PFSK-1 (cell line): ENCODE results near the gene BRAT1.

Experiments
- FOXP2 ChIP-seq: optimal IDR thresholded peaks from 2 replicates; pipeline ENCODE3; 2011; ENCODE audit warnings: borderline replicate concordance, control low read depth, inconsistent platforms; ENCODE audit not compliant: insufficient read depth; ENCODE audit errors: extremely low read length, extremely low read depth
- POLR2AphosphoS5 ChIP-seq: IDR thresholded peaks from 2 replicates; pipeline ENCODE4 v1.6.1; 2012; ENCODE audit warnings: low read depth, mild to moderate bottlenecking, control low read depth, low read length, moderate library complexity
- SIN3A ChIP-seq: IDR thresholded peaks from 2 replicates; pipeline ENCODE4 v1.6.1; 2012; ENCODE audit warnings: mild to moderate bottlenecking, low read length, moderate library complexity, borderline replicate concordance; ENCODE audit not compliant: insufficient read depth
- TAF1 ChIP-seq: IDR thresholded peaks from 2 replicates; pipeline ENCODE4 v1.6.1; 2012; ENCODE audit warnings: low read length, control low read depth, borderline replicate concordance; ENCODE audit not compliant: insufficient read depth
- TF ChIP-seq, protein P1 (sequence below), 2 experiments: IDR thresholded peaks; 2 replicates each; pipeline versions ENCODE4 v1.6.1 to v1.8.0; 2011 to 2012; ENCODE audit warnings: low read depth in 2 of 2, low read length in 2 of 2, control low read depth in 1 of 2, inconsistent platforms in 1 of 2, mild to moderate bottlenecking in 1 of 2, moderate library complexity in 1 of 2; ENCODE audit not compliant: insufficient read depth in 1 of 2

The BRAT1 gene

DNA sequence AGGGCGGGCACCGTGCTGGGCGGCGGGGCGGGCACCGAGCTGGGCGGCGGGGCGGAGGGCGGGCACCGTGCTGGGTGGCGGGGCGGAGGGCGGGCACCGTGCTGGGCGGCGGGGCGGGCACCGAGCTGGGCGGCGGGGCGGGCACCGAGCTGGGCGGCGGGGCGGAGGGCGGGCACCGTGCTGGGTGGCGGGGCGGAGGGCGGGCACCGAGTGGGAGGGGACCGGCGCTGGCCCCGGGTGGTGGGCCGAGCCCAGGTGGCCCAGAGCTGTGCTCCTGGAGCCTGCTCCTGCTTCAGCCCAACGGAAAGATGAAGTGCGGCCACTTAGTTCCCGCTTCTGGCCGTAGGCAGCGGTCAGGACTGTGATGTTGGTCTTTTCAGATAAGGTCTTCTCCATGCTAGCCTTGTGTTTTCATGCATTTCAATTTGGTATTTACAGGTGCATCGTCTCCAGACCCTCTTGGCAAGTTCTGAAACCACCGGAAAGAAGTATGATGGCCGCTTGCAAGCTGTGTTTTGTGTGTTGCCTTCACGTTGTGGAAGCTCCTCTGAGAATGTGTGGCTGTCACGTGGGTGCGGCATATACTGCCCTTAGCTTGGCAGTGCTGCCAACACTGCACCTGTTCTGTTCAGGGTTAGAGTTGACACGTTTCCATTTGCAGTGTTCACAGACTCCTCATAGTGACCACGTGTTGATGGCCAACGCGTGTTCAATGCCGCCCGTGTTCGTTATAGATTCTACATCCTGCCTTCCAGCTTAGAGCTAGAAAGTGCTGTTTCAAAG lies 28.7 kb upstream of the BRAT1 start:
- TF ChIP-seq TAF1 (no peak), POLR2AphosphoS5 (no peak), FOXP2 (no peak), SIN3A (no peak)
- TF ChIP-seq, protein P1, sequence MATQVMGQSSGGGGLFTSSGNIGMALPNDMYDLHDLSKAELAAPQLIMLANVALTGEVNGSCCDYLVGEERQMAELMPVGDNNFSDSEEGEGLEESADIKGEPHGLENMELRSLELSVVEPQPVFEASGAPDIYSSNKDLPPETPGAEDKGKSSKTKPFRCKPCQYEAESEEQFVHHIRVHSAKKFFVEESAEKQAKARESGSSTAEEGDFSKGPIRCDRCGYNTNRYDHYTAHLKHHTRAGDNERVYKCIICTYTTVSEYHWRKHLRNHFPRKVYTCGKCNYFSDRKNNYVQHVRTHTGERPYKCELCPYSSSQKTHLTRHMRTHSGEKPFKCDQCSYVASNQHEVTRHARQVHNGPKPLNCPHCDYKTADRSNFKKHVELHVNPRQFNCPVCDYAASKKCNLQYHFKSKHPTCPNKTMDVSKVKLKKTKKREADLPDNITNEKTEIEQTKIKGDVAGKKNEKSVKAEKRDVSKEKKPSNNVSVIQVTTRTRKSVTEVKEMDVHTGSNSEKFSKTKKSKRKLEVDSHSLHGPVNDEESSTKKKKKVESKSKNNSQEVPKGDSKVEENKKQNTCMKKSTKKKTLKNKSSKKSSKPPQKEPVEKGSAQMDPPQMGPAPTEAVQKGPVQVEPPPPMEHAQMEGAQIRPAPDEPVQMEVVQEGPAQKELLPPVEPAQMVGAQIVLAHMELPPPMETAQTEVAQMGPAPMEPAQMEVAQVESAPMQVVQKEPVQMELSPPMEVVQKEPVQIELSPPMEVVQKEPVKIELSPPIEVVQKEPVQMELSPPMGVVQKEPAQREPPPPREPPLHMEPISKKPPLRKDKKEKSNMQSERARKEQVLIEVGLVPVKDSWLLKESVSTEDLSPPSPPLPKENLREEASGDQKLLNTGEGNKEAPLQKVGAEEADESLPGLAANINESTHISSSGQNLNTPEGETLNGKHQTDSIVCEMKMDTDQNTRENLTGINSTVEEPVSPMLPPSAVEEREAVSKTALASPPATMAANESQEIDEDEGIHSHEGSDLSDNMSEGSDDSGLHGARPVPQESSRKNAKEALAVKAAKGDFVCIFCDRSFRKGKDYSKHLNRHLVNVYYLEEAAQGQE (IDR thresholded peaks at IDR 0.05; ENCODE audit: insufficient read depth in 1 of 2, low read depth in 2 of 2, low read length in 2 of 2): no peak

DNA sequence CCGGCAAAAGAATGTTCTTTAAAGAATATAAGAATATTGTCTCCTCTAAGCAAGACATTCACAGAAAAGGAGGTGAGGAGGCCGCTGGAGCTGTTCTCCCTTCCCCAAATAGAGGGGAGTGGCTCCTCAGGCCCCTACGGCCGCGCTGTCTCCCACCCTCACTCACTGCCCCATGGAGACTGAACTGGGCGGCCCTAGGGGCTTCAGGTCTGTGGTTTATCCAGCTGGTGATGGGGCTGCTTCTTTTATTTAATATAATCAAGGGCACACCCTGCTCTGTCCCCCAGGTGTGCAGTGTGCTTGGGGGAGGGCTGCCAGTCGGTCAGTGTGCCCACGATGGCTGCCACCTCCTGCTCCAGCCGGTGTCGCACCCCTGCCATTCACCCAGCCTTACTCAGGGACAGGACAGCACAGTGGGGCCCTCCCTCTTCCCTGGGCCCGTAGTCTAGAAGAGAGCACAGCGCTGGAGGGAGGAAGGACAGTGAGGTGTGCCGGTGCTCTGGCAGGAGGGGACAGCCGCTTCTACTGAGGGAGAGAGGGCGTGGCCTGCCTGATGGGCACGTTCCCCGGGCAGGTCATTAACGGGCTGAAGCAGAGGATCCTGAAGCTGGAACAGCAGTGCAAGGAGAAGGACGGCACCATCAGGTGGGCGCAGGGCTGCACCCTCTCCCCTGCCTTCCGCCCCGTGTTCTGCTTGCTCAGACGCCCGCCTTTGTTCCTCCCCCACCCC lies 26.8 kb upstream of the BRAT1 start:
- TF ChIP-seq FOXP2 (no peak), POLR2AphosphoS5 (no peak), SIN3A (no peak), TAF1 (no peak)

DNA sequence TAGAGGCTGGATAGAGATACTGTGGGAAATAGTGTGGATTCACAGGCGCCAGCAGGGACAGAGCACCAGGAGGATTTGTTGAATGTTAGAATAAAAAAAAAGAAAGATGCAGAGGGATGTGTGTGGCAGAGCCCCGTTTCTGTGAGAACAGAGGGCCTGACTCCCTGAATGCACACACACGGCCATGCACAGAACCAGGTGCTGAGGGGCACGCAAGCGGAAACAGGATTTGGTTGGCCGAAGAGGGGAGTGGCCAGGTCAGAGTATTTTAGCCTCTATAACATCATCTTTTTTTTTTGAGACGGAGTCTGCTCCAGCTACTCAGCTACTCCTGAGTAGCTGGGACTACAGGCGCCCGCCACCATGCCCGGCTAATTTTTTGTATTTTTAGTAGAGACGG lies 25.3 kb upstream of the BRAT1 start:
- TF ChIP-seq TAF1: no peak

DNA sequence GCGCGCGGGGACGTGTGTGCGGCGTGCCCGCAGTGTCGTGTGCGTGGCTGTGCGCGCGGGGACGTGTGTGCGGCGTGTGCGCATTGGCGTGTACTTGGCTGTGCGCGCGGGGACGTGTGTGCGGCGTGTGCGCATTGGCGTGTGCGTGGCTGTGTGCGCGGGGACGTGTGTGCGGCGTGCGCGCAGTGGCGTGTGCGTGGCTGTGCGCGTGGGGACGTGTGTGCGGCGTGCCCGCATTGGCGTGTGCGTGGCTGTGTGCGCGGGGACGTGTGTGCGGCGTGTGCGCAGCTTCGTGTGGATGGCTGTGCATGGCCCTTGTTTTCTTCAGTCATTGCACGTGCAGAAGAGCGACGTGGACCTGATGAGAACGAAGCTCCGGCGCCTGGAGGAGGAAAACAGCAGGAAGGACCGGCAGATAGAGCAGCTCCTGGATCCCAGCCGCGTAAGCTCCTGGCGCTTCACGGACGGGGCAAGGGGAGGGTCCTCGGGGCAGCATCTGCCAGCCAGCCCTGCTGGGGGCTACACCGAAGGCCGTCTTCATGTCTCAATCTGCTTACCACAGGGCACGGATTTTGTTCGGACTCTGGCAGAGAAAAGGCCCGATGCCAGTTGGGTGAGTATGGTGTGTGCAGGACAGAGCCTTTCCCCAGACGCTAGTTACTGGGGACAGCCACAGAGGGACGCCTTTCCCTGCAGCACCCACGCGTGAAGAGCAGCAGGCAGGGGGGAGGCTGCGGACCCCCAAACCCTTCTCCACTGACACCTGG lies 22.8 kb upstream of the BRAT1 start:
- no peak for TF ChIP-seq SIN3A
- no peak for TF ChIP-seq TAF1
- TF ChIP-seq, protein P1 (IDR thresholded peaks at IDR 0.05; ENCODE audit: insufficient read depth in 1 of 2, low read depth in 2 of 2, low read length in 2 of 2): no peak
- no peak for TF ChIP-seq POLR2AphosphoS5
- TF ChIP-seq FOXP2: no peak

DNA sequence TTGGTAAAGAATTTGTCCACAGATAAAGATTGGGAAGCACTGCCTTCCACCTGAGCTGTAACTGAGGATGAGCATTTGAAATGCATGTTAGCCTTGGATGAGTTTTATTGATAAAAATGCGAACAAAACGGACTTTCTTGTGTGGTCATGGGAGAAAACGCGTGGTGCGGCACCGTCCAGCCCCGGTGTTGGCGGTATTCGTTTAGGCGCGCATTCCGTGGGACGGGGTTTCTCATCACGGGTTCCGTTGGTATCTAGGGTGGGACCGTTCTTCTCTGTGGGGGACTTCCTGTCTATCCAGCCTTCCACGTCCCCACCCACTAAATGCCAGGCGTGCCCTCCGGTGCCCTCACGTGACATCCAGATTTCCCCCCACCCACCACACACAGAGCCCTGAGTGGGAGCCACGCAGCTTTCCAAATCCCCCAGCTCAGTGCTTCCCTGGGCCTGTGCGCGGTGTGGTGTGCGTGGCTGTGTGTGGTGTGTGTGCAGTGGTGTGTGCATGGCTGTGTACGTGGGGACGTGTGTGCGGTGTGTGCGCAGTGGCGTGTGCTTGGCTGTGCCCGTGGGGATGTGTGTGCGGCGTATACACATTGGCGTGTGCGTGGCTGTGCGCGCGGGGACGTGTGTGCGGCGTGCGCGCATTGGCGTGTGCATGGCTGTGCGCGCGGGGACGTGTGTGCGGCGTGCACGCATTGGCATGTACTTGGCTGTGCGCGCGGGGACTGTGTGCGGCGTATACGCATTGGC lies 21.6 kb upstream of the BRAT1 start:
- TF ChIP-seq FOXP2: no peak
- TF ChIP-seq TAF1: no peak
- TF ChIP-seq, protein P1 (IDR thresholded peaks at IDR 0.05; ENCODE audit: insufficient read depth in 1 of 2, low read depth in 2 of 2, low read length in 2 of 2): no peak
- no peak for TF ChIP-seq POLR2AphosphoS5
- no peak for TF ChIP-seq SIN3A
